ENCODE measurements around the gene CALHM3.
"Not testable (repeated sequence)": the region's sequence is repeated elsewhere in the genome, so short reads cannot be mapped to it uniquely, and the experiment has no call there.

CALHM3 gene

GRCh38 chr10:103512166-103512565, 33.1 kb upstream of the CALHM3 start:
- Histone ChIP-seq H3K27ac (ENCODE audit: low read depth, low read length) (no peak overlapping the region), H3K4me3 (ENCODE audit: low read length) (no peak overlapping the region), H3K9ac (ENCODE audit: low read depth, low read length) (no peak overlapping the region), H3K36me3 (ENCODE audit: insufficient read depth, low read length) (no peaks in the 10 kb centered on the region), H3K9me3 (ENCODE audit: insufficient read depth, low read depth, low read length) (no peaks in the 10 kb centered on the region), H3K4me1 (ENCODE audit: insufficient read depth, low read length) (no peaks in the 10 kb centered on the region), H3K27me3 (ENCODE audit: insufficient read depth, low read length) (no peaks in the 10 kb centered on the region)

- no peaks in the 10 kb centered on the region for H3K36me3 ChIP-seq (ENCODE audit: insufficient read depth, low read length)
- no peak overlapping the region for H3K9ac ChIP-seq (ENCODE audit: low read depth, low read length)
- no peak overlapping the region for H3K4me3 ChIP-seq (ENCODE audit: low read length)
- H3K27me3 ChIP-seq (ENCODE audit: insufficient read depth, low read length): no peaks in the 10 kb centered on the region
- H3K27ac ChIP-seq (ENCODE audit: low read depth, low read length): no peak overlapping the region
- WGBS: 93% methylated on average over 10 of the region's 10 CpGs
- no peaks in the 10 kb centered on the region for H3K9me3 ChIP-seq (ENCODE audit: insufficient read depth, low read depth, low read length)
- H3K4me1 ChIP-seq (ENCODE audit: insufficient read depth, low read length): no peaks in the 10 kb centered on the region
These were observed 32.0 kb upstream of the CALHM3 start for GRCh38 chr10:103510791-103511752.

DNA sequence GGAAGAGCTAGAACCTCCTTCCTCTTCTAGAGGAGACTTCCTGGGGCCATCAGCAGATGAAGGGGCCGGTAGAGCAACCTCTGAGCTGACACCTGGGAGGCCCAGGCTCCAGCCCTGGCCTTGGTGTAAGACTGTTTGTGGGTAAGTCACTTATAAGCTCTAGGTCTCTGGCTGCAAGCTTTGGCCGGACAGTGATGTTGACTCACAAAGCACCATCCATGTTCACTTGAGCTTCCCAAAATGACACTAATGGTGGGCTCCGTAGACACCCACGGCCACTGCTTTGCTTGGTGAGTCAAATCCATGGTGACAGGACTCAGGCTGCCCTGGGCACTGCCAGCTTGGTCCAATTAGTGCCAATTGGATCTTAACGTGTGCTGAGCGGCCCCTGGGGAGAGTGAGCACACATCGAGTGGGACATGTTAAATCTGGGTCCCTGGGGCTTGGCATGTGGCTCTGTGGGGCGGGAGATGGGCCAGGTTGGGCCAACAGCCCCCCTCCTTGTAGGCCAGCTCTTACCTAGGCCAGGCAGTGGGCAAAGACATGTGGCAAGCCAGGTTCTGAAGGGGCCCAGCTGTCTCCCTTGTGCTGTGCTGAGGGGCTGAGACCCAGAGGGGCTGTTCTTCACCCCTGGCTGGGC, 31.1 kb upstream of the CALHM3 start:
- Histone ChIP-seq H3K4me3 (ENCODE audit: low read length) (no peak overlapping the region), H3K36me3 (ENCODE audit: insufficient read depth, low read length) (no peaks in the 10 kb centered on the region), H3K4me1 (ENCODE audit: insufficient read depth, low read length) (no peaks in the 10 kb centered on the region), H3K27ac (ENCODE audit: low read depth, low read length) (no peak overlapping the region), H3K9ac (ENCODE audit: low read depth, low read length) (no peak overlapping the region), H3K9me3 (ENCODE audit: insufficient read depth, low read depth, low read length) (no peaks in the 10 kb centered on the region), H3K27me3 (ENCODE audit: insufficient read depth, low read length) (no peaks in the 10 kb centered on the region)
- WGBS: 94% methylated on average over 8 of the region's 8 CpGs

GRCh38 chr10:103507235-103508191, 28.5 kb upstream of the CALHM3 start:
- H3K27me3 ChIP-seq (ENCODE audit: insufficient read depth, low read length): no peaks in the 10 kb centered on the region
- 70% methylated on average over 10 of the region's 10 CpGs for WGBS
- no peak overlapping the region for H3K4me3 ChIP-seq (ENCODE audit: low read length)
- no peaks in the 10 kb centered on the region for H3K36me3 ChIP-seq (ENCODE audit: insufficient read depth, low read length)
- H3K9me3 ChIP-seq (ENCODE audit: insufficient read depth, low read depth, low read length): no peaks in the 10 kb centered on the region
- no peaks in the 10 kb centered on the region for H3K4me1 ChIP-seq (ENCODE audit: insufficient read depth, low read length)
- H3K27ac ChIP-seq (ENCODE audit: low read depth, low read length): no peak overlapping the region
- H3K9ac ChIP-seq (ENCODE audit: low read depth, low read length): no peak overlapping the region

DNA sequence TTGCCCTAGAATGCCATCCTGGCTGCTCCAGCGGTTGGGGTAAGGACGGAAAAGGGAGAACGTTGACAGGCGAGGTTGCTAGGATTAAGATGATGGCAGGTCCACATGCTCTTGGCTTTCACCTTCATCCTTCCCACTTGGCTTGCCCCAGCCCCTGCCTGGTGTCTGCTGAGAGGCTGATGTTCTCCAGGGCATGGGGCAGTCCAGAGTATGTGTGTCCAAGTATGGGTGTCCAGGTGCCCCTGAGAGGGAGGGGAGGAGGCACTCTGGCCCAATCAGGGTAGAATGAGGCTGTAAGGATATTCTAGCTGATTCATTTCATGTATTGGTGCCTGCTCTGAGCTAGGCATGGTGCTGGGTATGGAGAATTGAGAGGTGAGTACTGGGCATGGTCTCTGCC, 27.0 kb upstream of the CALHM3 start:
- H3K27me3 ChIP-seq (ENCODE audit: insufficient read depth, low read length): no peaks in the 10 kb centered on the region

GRCh38 chr10:103504181-103504783, 25.2 kb upstream of the CALHM3 start:
- Histone ChIP-seq H3K9me3 (ENCODE audit: insufficient read depth, low read depth, low read length) (no peaks in the 10 kb centered on the region), H3K36me3 (ENCODE audit: insufficient read depth, low read length) (no peaks in the 10 kb centered on the region), H3K27ac (ENCODE audit: low read depth, low read length) (no peak overlapping the region), H3K27me3 (ENCODE audit: insufficient read depth, low read length) (no peaks in the 10 kb centered on the region), H3K9ac (ENCODE audit: low read depth, low read length) (no peak overlapping the region), H3K4me1 (ENCODE audit: insufficient read depth, low read length) (peaks cover 3% of the 10 kb centered on the region; the same call in 1 of the 2 replicates), H3K4me3 (ENCODE audit: low read length) (no peak overlapping the region)
- WGBS: 73% methylated on average over 10 of the region's 10 CpGs

More for the DNA sequence above, 27.0 kb upstream of the CALHM3 start:
- Histone ChIP-seq H3K4me1 (ENCODE audit: insufficient read depth, low read length) (no peaks in the 10 kb centered on the region), H3K9me3 (ENCODE audit: insufficient read depth, low read depth, low read length) (no peaks in the 10 kb centered on the region), H3K27ac (ENCODE audit: low read depth, low read length) (no peak overlapping the region), H3K4me3 (ENCODE audit: low read length) (no peak overlapping the region), H3K36me3 (ENCODE audit: insufficient read depth, low read length) (no peaks in the 10 kb centered on the region), H3K9ac (ENCODE audit: low read depth, low read length) (no peak overlapping the region)
- WGBS: 93% methylated on average over 4 of the region's 4 CpGs

DNA sequence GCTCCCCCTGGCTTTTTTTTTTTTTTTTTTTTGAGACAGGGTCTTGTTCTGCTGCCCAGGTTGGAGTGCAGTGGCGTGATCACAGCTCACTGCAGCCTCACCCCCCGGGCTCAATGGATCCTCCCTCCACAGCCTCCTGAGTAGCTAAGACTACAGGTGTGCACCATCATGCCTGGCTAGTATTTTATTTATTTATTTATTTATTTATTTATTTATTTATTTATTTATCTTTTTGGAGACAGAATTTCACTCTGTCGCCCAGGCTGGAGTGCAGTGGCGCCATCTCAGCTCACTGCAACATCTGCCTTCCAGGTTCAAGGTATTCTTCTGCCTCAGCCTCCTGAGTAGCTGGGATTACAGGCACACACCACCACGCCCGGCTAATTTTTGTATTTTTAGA, 24.7 kb upstream of the CALHM3 start:
- not testable (repeated sequence) for H3K27ac ChIP-seq (ENCODE audit: low read depth, low read length); H3K9me3 ChIP-seq (ENCODE audit: insufficient read depth, low read depth, low read length); H3K27me3 ChIP-seq (ENCODE audit: insufficient read depth, low read length); H3K4me1 ChIP-seq (ENCODE audit: insufficient read depth, low read length); H3K9ac ChIP-seq (ENCODE audit: low read depth, low read length); H3K4me3 ChIP-seq (ENCODE audit: low read length); H3K36me3 ChIP-seq (ENCODE audit: insufficient read depth, low read length)
- 95% methylated on average over 6 of the region's 6 CpGs for WGBS

- Histone ChIP-seq H3K27me3 (ENCODE audit: insufficient read depth, low read length) (peaks cover 4% of the 10 kb centered on the region; the same call in 1 of the 2 replicates), H3K9ac (ENCODE audit: low read depth, low read length) (no peak overlapping the region), H3K4me1 (ENCODE audit: insufficient read depth, low read length) (peaks cover 3% of the 10 kb centered on the region; the same call in 1 of the 2 replicates), H3K36me3 (ENCODE audit: insufficient read depth, low read length) (no peaks in the 10 kb centered on the region), H3K4me3 (ENCODE audit: low read length) (no peak overlapping the region), H3K27ac (ENCODE audit: low read depth, low read length) (no peak overlapping the region), H3K9me3 (ENCODE audit: insufficient read depth, low read depth, low read length) (no peaks in the 10 kb centered on the region)
- WGBS: 81% methylated on average over 13 of the region's 13 CpGs
These were observed 24.0 kb upstream of the CALHM3 start for GRCh38 chr10:103502849-103503660.

GRCh38 chr10:103501186-103501585, 22.1 kb upstream of the CALHM3 start:
- no peaks in the 10 kb centered on the region for H3K36me3 ChIP-seq (ENCODE audit: insufficient read depth, low read length)
- H3K27me3 ChIP-seq (ENCODE audit: insufficient read depth, low read length): peaks cover 21% of the 10 kb centered on the region
- WGBS: 87% methylated on average over 3 of the region's 3 CpGs
- H3K9me3 ChIP-seq (ENCODE audit: insufficient read depth, low read depth, low read length): no peaks in the 10 kb centered on the region
- no peak overlapping the region for H3K9ac ChIP-seq (ENCODE audit: low read depth, low read length)
- no peak overlapping the region for H3K4me3 ChIP-seq (ENCODE audit: low read length)
- H3K4me1 ChIP-seq (ENCODE audit: insufficient read depth, low read length): peaks cover 3% of the 10 kb centered on the region; the same call in 1 of the 2 replicates
- no peak overlapping the region for H3K27ac ChIP-seq (ENCODE audit: low read depth, low read length)

DNA sequence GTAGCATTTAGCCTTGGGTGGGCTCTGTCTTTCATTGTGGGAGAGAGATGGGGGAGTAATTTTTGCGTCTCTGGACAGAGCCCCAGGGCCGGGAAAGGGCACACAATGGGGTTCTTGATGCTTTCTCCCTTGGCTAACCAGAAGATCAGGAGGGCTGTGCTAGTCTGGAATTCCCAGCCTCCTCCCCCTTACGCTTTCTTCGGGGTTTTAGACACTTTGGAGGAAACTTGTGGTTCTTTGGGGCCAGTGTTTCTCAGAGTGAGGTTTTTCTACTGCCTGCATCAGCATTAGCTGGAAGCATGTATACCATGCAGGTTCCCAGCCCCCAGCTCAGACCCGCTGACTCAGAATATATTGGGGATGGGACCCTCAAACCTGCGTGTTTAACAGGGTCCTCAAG, 21.4 kb upstream of the CALHM3 start:
- H3K4me1 ChIP-seq (ENCODE audit: insufficient read depth, low read length): peaks cover 3% of the 10 kb centered on the region; the same call in 1 of the 2 replicates
- 86% methylated on average over 6 of the region's 6 CpGs for WGBS
- no peak overlapping the region for H3K9ac ChIP-seq (ENCODE audit: low read depth, low read length)
- H3K27ac ChIP-seq (ENCODE audit: low read depth, low read length): no peak overlapping the region
- no peak overlapping the region for H3K4me3 ChIP-seq (ENCODE audit: low read length)
- peaks cover 28% of the 10 kb centered on the region for H3K27me3 ChIP-seq (ENCODE audit: insufficient read depth, low read length)
- no peaks in the 10 kb centered on the region for H3K36me3 ChIP-seq (ENCODE audit: insufficient read depth, low read length)
- no peaks in the 10 kb centered on the region for H3K9me3 ChIP-seq (ENCODE audit: insufficient read depth, low read depth, low read length)
